Loucy (cell line): Measurements from ENCODE around the gene PPP2R5E.

Source experiments
- H2AFZ ChIP-seq: fragments of 200-600 bp; sonication (generic); 2 replicates; pipeline ENCODE4 v1.6.0; 2016; ENCODE audit warnings: antibody characterized with exemption, mild to moderate bottlenecking, low read length, moderate library complexity
- H3F3A ChIP-seq: fragments of 200-600 bp; 2 replicates; pipeline ENCODE4 v1.6.0; 2016; ENCODE audit warnings: antibody characterized with exemption, low read depth, mild to moderate bottlenecking
- H3K27me3 ChIP-seq: fragments of 200-600 bp; sonication (generic); 2 replicates; pipeline ENCODE4 v1.6.1; 2014; ENCODE audit warnings: low read length, mild to moderate bottlenecking; ENCODE audit not compliant: insufficient read depth, poor library complexity, severe bottlenecking
- H3K36me3 ChIP-seq: fragments of 200-600 bp; sonication (generic); 2 replicates; pipeline ENCODE4 v1.6.1; 2016; ENCODE audit warnings: low read length; ENCODE audit not compliant: insufficient read depth
- H3K4me1 ChIP-seq: fragments of 200-600 bp; sonication (generic); 2 replicates; pipeline ENCODE4 v1.5.1; 2014; ENCODE audit warnings: low read length, mild to moderate bottlenecking; ENCODE audit not compliant: insufficient read depth, poor library complexity, severe bottlenecking
- H3K4me2 ChIP-seq: fragments of 200-600 bp; sonication (generic); 2 replicates; pipeline ENCODE4 v1.6.0; 2014; ENCODE audit warnings: antibody characterized with exemption, low read length, low read depth, mild to moderate bottlenecking; ENCODE audit not compliant: poor library complexity, severe bottlenecking
- H3K4me3 ChIP-seq: fragments of 200-600 bp; sonication (generic); 2 replicates; pipeline ENCODE4 v1.5.1; 2014; ENCODE audit warnings: low read length, mild to moderate bottlenecking, mixed read lengths; ENCODE audit not compliant: poor library complexity, severe bottlenecking
- H3K79me2 ChIP-seq: fragments of 200-600 bp; sonication (generic); 2 replicates; pipeline ENCODE4 v1.6.1; 2014; ENCODE audit warnings: low read length; ENCODE audit not compliant: insufficient read depth
- H3K9ac ChIP-seq: fragments of 200-600 bp; sonication (generic); 2 replicates; pipeline ENCODE4 v1.6.0; 2014; ENCODE audit warnings: mild to moderate bottlenecking, low read depth, low read length, moderate library complexity; ENCODE audit not compliant: poor library complexity, severe bottlenecking
- H3K9me2 ChIP-seq: fragments of 200-600 bp; sonication (generic); replicated peaks from 2 replicates; pipeline ENCODE4 v1.6.1; 2016; ENCODE audit warnings: low read depth, low read length, mixed read lengths
- H3K9me3 ChIP-seq: fragments of 200-600 bp; sonication (generic); 2 replicates; pipeline ENCODE4 v1.6.1; 2014; ENCODE audit warnings: mild to moderate bottlenecking, antibody characterized with exemption, low read length, low read depth; ENCODE audit not compliant: insufficient read depth
- H4K20me1 ChIP-seq: fragments of 200-600 bp; sonication (generic); 2 replicates; pipeline ENCODE4 v1.6.0; 2014; ENCODE audit warnings: antibody characterized with exemption, low read length, mild to moderate bottlenecking; ENCODE audit not compliant: insufficient read depth, poor library complexity, severe bottlenecking
- CTCF ChIP-seq: fragments of 200-600 bp; sonication (generic); conservative IDR thresholded peaks from 2 replicates; pipeline ENCODE4 v1.5.1; 2014; ENCODE audit warnings: mild to moderate bottlenecking, antibody characterized with exemption, low read length
- EZH2phosphoT487 ChIP-seq: fragments of 200-600 bp; IDR thresholded peaks from 2 replicates; pipeline ENCODE4 v1.6.1; 2018; ENCODE audit warnings: antibody characterized with exemption, mild to moderate bottlenecking, moderate library complexity, borderline replicate concordance

The PPP2R5E gene

DNA sequence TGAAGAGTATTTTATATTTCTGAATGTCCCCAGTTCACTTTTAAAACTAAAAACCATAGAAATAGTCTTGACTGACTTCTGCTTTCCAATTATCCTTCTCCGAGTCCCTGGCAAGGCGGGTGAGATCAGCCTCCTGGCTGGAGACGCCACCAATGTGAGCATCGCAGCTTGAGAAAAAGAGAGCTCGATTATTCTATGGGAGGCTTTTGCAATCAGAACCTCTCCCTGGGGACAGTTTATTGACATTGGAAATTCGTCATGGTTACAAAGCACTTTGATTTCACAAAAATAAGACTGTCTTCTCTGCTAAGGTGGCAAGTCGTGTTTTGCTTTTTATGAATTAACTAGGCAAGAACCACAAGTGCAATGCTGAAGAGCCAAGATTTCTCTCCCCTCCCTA is 200.8 kb downstream of the PPP2R5E start:
- Histone ChIP-seq H3K9me2 (no peaks in the 10 kb centered on the region), H3K79me2 (no peaks in the 10 kb centered on the region), H3K9me3 (no peaks in the 10 kb centered on the region), H3K9ac (no peak overlapping the region), H4K20me1 (no peaks in the 10 kb centered on the region), H3K4me2 (no peak overlapping the region), H2AFZ (no peak overlapping the region), H3K4me1 (no peaks in the 10 kb centered on the region), H3F3A (no peaks in the 10 kb centered on the region), H3K4me3 (no peak overlapping the region), H3K27me3 (no peaks in the 10 kb centered on the region), H3K36me3 (no peaks in the 10 kb centered on the region)
- TF ChIP-seq EZH2phosphoT487 (no peak), CTCF (no peak)

GRCh38 chr14:63328787-63329737 is 214.1 kb downstream of the PPP2R5E start:
- no peaks in the 10 kb centered on the region for H3K9me2 ChIP-seq
- H3K36me3 ChIP-seq, result no peaks in the 10 kb centered on the region
- H3K4me3 ChIP-seq, result no peak overlapping the region
- H3K4me2 ChIP-seq, result no peak overlapping the region
- H3K9ac ChIP-seq, result no peak overlapping the region
- H3K4me1 ChIP-seq, result no peaks in the 10 kb centered on the region
- no peak overlapping the region for H2AFZ ChIP-seq
- H3K9me3 ChIP-seq, result no peaks in the 10 kb centered on the region
- TF ChIP-seq EZH2phosphoT487 (no peak), CTCF (no peak)
- H3F3A ChIP-seq, result no peaks in the 10 kb centered on the region
- no peaks in the 10 kb centered on the region for H3K27me3 ChIP-seq
- H3K79me2 ChIP-seq, result no peaks in the 10 kb centered on the region
- no peaks in the 10 kb centered on the region for H4K20me1 ChIP-seq

DNA sequence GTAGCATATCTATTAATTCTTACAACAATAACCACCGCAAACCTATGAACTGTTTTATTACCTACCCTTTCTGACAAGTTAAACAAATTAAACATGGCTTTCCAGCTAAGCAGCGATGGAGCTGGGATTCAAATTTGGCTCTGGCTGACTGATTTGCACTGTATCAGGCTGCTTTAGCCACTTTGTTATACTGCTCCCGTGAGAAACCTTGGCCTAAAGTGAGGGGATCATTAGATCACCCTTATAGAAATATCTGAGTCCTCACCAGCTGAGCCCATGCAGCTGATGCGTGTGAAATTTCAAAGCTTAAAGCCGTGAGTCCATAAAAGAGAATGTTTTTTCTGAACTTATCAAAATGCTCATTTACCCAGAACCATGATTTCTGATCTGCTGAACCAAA is 216.3 kb downstream of the PPP2R5E start:
- no peak overlapping the region for H2AFZ ChIP-seq
- TF ChIP-seq EZH2phosphoT487 (no peak), CTCF (no peak)
- no peaks in the 10 kb centered on the region for H4K20me1 ChIP-seq
- no peak overlapping the region for H3K9ac ChIP-seq
- H3K79me2 ChIP-seq, result no peaks in the 10 kb centered on the region
- no peak overlapping the region for H3K4me3 ChIP-seq
- H3K4me2 ChIP-seq, result no peak overlapping the region
- no peaks in the 10 kb centered on the region for H3F3A ChIP-seq
- H3K9me3 ChIP-seq, result no peaks in the 10 kb centered on the region
- H3K27me3 ChIP-seq, result no peaks in the 10 kb centered on the region
- H3K9me2 ChIP-seq, result no peaks in the 10 kb centered on the region
- H3K4me1 ChIP-seq, result no peaks in the 10 kb centered on the region
- H3K36me3 ChIP-seq, result no peaks in the 10 kb centered on the region
